ENCODE measurements around the gene HOXA1. TPM values are rescaled to one million over a fixed set of nuclear protein-coding genes. Genes with fewer than 3 reads are reported as not detected.

The HOXA1 gene
- total RNA-seq (2012; rRNA removed) (0.54 and 0.83 TPM in 2 replicates), polyA plus RNA-seq (2012; rRNA removed) (1.7 and 1.8 TPM in 2 replicates), Bru-seq, nascent RNA (percentile 32 among the genes with signal in this experiment), BruChase-seq, experiment 1, labeled RNA remaining after a 6-hour chase (percentile 25 among the genes with signal in this experiment), BruChase-seq, experiment 2, labeled RNA remaining after a 2-hour chase (percentile 44 among the genes with signal in this experiment)
- polyA plus RNA-seq (2012; cell fraction: cytosol; rRNA removed), result 0.34 and 0.97 TPM in 2 replicates
- 1.5 and 1.9 TPM in 2 replicates for polyA plus RNA-seq (2012; cell fraction: nucleus; rRNA removed; ENCODE audit: low replicate concordance)
- long read RNA-seq, partial matches to known transcripts, result 0 of 4 reads
- long read RNA-seq, other reads (novel, unspliced or antisense), result 0 of 4 reads

DNA sequence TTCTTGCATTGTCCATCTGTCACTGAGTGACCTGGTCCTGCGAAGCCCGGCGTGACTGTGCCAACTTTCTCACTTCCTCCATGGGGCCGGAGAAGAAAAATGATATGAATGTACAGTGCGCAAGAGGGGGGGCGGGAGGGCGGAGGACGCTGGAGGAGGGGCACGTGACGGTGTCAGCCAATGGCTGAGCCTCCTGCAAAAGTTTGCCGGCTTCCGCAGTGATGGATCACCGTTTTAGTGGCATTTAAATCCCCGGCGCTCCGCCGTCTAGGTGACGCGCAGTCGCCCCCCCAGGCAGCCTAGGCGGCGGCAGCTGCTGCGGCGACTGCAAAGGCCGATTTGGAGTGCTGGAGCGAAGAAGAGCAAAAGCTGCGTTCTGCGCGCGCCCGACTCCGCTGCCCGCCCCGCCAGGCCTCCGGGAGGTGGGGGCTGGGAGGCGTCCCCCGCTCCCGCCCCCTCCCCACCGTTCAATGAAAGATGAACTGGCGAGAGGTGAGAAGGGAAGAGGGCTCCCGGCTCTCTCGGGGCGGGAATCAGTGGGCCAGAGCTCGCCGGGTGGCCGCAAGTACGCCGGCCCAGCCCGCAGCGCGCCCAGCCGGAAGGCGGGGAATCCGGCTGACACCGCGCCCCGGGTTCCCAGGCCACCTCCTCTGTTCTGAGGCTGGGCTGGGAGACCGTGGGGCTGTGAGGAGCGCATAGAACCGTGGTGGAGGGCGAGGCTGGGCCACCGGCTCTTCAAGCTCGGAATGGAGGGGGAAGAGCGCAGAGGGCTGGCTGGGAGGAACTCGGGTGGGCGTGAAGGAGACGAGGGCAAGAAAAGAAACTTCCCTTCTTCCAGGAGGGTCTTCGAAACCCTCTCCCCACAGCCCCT lies at the start of gene HOXA1:
TSS of gene HOXA1 (minus strand) at position 104 of the 871 bp plus-strand sequence. CDS start at position 16, 88 bp downstream.
- peak within 1 kb of the TSS; percentile 61; the same call in 1 of the 2 replicates for H2BK20ac ChIP-seq (ENCODE audit: low read depth, low read length)
- ChIA-PET CTCF (interaction anchor here (0.6 to 1.0 kb wide), 3 partner anchors 19 to 47 kb away, joined by 3 read pairs; partner anchors contain the start of gene HOXA5), POLR2A (ENCODE audit: unreplicated experiment) (interaction anchor here (0.9 to 1.1 kb wide), 2 partner anchors 10 to 35 kb away, joined by 3 to 5 read pairs; partner anchors contain the start of gene HOXA4)
- peak within 1 kb of the TSS; percentile 95 for H3K4ac ChIP-seq (ENCODE audit: low read depth, low read length)
- peak within 1 kb of the TSS; percentile 97 for H3K27ac ChIP-seq (ENCODE audit: insufficient read depth, low read length)
- H3K4me2 ChIP-seq (ENCODE audit: low read depth, low read length), result peak within 1 kb of the TSS; percentile 91
- peaks cover 10 to 16% of the 10 kb centered on the region in 2 experiments; a peak in 3 of 4 replicates for H3K79me1 ChIP-seq (ENCODE audit: low read depth in 1 of 2, low read length in 2 of 2)
- H4K20me1 ChIP-seq (ENCODE audit: insufficient read depth, low read length), result peaks cover 13% of the 10 kb centered on the region
- H3K4me1 ChIP-seq (ENCODE audit: control insufficient read depth, insufficient read depth, low read length), result peaks cover 6% of the 10 kb centered on the region
- H3K4me3 ChIP-seq (ENCODE audit: insufficient read depth, low read depth, low read length), result peak within 1 kb of the TSS; percentile 92
- dilution Hi-C loops (cut with HindIII; ENCODE audit: low sequenced_read_pairs, unreplicated experiment) (no loop called here), intact Hi-C loops (cut with micrococcal nuclease) (loop anchor here (2.0 kb wide), 3 partner anchors 33 to 409 kb away; partner anchors contain the start of gene SKAP2), in situ Hi-C loops (cut with MboI; ENCODE audit: low sequenced_read_pairs) (no loop called here)
- peak within 1 kb of the TSS; percentile 26; the same call in 1 of the 2 replicates for H4K5ac ChIP-seq (ENCODE audit: low read depth, low read length)
- H3K9ac ChIP-seq (ENCODE audit: low read depth, low read length), result peak within 1 kb of the TSS; percentile 99
- peaks cover 10% of the 10 kb centered on the region for H3K36me3 ChIP-seq (ENCODE audit: control insufficient read depth, insufficient read depth, low read length)
- BruUV-seq (replicated peaks), result no TSS peak
- H4K91ac ChIP-seq (ENCODE audit: insufficient read depth, low read depth, low read length), result peak within 1 kb of the TSS; percentile 88
- H2BK5ac ChIP-seq (ENCODE audit: low read depth, low read length, poor library complexity, severe bottlenecking), result peak within 1 kb of the TSS; percentile 91
- H3K27me3 ChIP-seq (ENCODE audit: control insufficient read depth, insufficient read depth, low read length), result no peaks in the 10 kb centered on the region
- peak within 1 kb of the TSS; percentile 98 for H3K14ac ChIP-seq (replicated peaks; ENCODE audit: low read depth, low read length)
- H3K9me3 ChIP-seq (ENCODE audit: control insufficient read depth, insufficient read depth, low read length), result no peaks in the 10 kb centered on the region
- H2BK120ac ChIP-seq (ENCODE audit: low read depth, low read length), result peak within 1 kb of the TSS; percentile 80
- peak within 1 kb of the TSS; percentile 97 for H2AK9ac ChIP-seq (replicated peaks; ENCODE audit: low read depth, low read length, poor library complexity)
- no peaks in the 10 kb centered on the region for H3K9me1 ChIP-seq (ENCODE audit: insufficient read depth, low read length)
- ATAC-seq (ENCODE audit: low read depth) (peak; percentile 73), DNase-seq (peak; percentile 95)
- H3K23ac ChIP-seq (ENCODE audit: low read depth, low read length), result peak within 1 kb of the TSS; percentile 100
- peak within 1 kb of the TSS; percentile 86; the same call in 2 of the 3 replicates for H2BK15ac ChIP-seq (ENCODE audit: low read depth, low read length)
- H3K56ac ChIP-seq (ENCODE audit: extremely low read depth, insufficient read depth, low read length), result peak within 1 kb of the TSS; percentile 93
- peak within 1 kb of the TSS; percentile 91 for H2AK5ac ChIP-seq (ENCODE audit: low read depth, low read length)
- peak within 1 kb of the TSS; percentile 82 for H3K18ac ChIP-seq (ENCODE audit: low read depth, low read length)
- WGBS, 2 experiments (ENCODE audit: extremely low coverage in 2 of 2, insufficient read length in 1 of 2), result 0% methylated on average over 14 of the region's 68 CpGs; no CpG with 5 or more reads in 1 of the 2 experiments
- H2AFZ ChIP-seq (replicated peaks; ENCODE audit: low read length, poor library complexity), result peak within 1 kb of the TSS; percentile 95
- peak within 1 kb of the TSS; percentile 80 to 83 for H4K8ac ChIP-seq (ENCODE audit: low read depth in 2 of 2, low read length in 2 of 2)
- TF ChIP-seq BHLHE40 (IDR thresholded peaks at IDR 0.05; ENCODE audit: low read depth, low read length), result peak; percentile 66
- no peak for TF ChIP-seq CEBPB (IDR thresholded peaks at IDR 0.05; ENCODE audit: low read depth, low read length)
- TF ChIP-seq FOS (IDR thresholded peaks at IDR 0.05; ENCODE audit: low read depth, low read length), result no peak
- TF ChIP-seq MXI1 (IDR thresholded peaks at IDR 0.05; ENCODE audit: borderline replicate concordance, low read depth, low read length), result no peak; the same call in 1 of the 2 replicates
- no peak; the same call in 1 of the 2 replicates for TF ChIP-seq MAZ (IDR thresholded peaks at IDR 0.05; ENCODE audit: borderline replicate concordance, low read depth, low read length)
- TF ChIP-seq, protein P1, sequence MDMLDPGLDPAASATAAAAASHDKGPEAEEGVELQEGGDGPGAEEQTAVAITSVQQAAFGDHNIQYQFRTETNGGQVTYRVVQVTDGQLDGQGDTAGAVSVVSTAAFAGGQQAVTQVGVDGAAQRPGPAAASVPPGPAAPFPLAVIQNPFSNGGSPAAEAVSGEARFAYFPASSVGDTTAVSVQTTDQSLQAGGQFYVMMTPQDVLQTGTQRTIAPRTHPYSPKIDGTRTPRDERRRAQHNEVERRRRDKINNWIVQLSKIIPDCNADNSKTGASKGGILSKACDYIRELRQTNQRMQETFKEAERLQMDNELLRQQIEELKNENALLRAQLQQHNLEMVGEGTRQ (IDR thresholded peaks at IDR 0.05; ENCODE audit: low read depth, low read length), result peak; percentile 96
- peak; percentile 94 for TF ChIP-seq POLR2A (IDR thresholded peaks at IDR 0.05; ENCODE audit: low read depth, low read length)
- TF ChIP-seq SMC3 (IDR thresholded peaks at IDR 0.05; ENCODE audit: low read depth, low read length), result no peak
- TF ChIP-seq RFX5 (IDR thresholded peaks at IDR 0.05; ENCODE audit: low read depth, low read length), result no peak
- no peak for TF ChIP-seq RCOR1 (IDR thresholded peaks at IDR 0.05; ENCODE audit: insufficient replicate concordance, low read length)
- TF ChIP-seq, protein P2, sequence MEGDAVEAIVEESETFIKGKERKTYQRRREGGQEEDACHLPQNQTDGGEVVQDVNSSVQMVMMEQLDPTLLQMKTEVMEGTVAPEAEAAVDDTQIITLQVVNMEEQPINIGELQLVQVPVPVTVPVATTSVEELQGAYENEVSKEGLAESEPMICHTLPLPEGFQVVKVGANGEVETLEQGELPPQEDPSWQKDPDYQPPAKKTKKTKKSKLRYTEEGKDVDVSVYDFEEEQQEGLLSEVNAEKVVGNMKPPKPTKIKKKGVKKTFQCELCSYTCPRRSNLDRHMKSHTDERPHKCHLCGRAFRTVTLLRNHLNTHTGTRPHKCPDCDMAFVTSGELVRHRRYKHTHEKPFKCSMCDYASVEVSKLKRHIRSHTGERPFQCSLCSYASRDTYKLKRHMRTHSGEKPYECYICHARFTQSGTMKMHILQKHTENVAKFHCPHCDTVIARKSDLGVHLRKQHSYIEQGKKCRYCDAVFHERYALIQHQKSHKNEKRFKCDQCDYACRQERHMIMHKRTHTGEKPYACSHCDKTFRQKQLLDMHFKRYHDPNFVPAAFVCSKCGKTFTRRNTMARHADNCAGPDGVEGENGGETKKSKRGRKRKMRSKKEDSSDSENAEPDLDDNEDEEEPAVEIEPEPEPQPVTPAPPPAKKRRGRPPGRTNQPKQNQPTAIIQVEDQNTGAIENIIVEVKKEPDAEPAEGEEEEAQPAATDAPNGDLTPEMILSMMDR (conservative IDR thresholded peaks at IDR 0.05; ENCODE audit: low read depth, low read length), result 0 out of 2 replicates have a peak, but pooled peaks have one; percentile 2
- TF ChIP-seq NFE2L2 (IDR thresholded peaks at IDR 0.05; ENCODE audit: low read depth, low read length), result no peak

Data from IMR-90 (cell line).